ENCODE measurements around the gene ANTXR1. TPM values are rescaled to one million over a fixed set of nuclear protein-coding genes. Genes with fewer than 3 reads are reported as not detected.

ANTXR1 gene
- polyA plus RNA-seq, 6 donors from 2014 or later, result not detected

DNA sequence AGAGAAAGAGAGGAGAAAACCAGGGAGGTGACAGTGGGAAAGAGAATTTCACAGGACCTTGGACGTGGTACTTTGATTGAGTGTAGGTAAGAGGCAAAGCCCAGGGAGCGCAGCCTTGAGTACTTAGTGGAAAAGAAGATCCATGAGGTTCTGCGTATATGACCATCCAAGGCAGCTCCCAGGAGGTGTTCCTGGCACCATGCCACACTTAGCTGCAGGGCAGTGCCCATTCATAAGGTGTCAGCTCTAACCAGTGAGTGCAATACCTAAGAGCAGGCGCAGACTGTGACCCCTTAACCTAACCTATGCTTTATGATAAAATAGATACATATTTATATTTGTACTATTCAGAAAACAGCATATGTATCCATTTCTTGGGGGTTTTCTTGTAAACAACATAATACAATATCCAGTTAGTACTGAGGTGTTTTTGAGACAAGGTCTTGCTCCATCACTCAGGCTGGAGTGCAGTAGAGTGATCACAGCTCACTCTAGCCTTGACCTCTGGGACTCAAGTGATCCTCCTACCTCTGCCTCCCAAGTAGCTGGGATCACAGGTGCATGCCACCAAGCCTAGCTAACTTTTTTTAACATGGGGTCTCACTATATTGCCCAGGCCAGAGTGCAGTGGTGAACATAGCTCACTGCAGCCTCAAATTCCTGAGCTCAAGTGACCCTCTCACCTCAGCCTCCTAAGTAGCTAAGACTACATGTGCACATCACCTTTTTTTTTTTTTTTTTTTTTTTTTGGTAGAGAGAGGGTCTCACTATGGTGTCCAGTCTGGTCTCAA, 199.5 kb downstream of the ANTXR1 start:
- Mint-ChIP-seq H3K4me1 (no peaks in the 10 kb centered on the region), H3K4me3 (no peak overlapping the region), H3K9me3 (peaks cover 0 to 5% (median 0%) of the 10 kb centered on the region in 7 donors), H3K27me3 (peaks cover 0 to 8% (median 6%) of the 10 kb centered on the region in 3 donors), H3K36me3 (no peaks in the 10 kb centered on the region), H3K27ac (no peak overlapping the region)
- ATAC-seq (ENCODE audit: low read depth in 2 of 2) (no peak), DNase-seq (no peak)

DNA sequence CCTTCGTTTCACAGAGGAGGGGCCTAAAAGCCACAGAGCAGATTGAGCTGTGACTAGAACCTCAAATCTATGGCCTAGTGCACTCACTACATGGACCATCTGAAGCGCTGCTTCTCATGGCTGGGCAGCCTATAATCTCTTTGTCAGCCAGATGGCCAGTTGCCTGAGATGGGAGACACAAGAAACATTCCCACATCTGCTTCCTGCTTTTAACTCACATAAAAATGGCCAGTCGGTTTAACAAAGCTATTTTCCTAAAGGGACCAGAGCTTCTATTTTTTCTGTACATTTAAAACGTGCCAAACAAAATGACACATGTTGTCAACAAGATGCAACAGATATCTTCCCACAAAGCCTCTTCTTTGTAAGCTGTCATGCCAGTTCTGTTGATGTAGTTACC, 200.2 kb downstream of the ANTXR1 start:
- DNase-seq, result no peak
- H3K4me1 Mint-ChIP-seq, result no peaks in the 10 kb centered on the region
- H3K36me3 Mint-ChIP-seq, result no peaks in the 10 kb centered on the region
- no peaks in the 10 kb centered on the region for H3K9me3 Mint-ChIP-seq
- H3K27ac Mint-ChIP-seq, result no peak overlapping the region
- no peak overlapping the region for H3K4me3 Mint-ChIP-seq
- H3K27me3 Mint-ChIP-seq, result peaks cover 0 to 8% (median 0%) of the 10 kb centered on the region in 3 donors
- ATAC-seq (ENCODE audit: low read depth in 2 of 2), result no peak

DNA sequence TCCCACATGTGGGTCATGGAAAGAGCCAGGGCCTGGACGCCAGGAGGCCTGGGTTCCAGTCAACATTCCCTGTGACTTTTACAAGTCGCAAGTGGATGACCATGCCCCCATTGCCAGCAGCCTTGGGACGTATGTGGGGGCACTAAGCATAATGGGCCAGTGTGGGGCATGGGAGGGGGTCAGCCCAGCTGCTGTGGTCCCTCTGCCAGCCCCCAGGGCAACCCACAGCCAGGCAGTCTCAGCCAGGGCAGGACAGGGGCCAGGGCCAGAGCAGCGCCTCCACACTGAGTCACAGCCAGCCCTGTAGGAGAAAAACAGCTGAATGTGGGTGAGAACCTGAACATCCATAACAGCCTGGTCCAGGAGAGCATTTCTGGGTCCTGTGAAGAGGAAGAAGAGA, 200.8 kb downstream of the ANTXR1 start:
- Mint-ChIP-seq H3K4me3 (no peak overlapping the region), H3K27me3 (peaks cover 0 to 8% (median 0%) of the 10 kb centered on the region in 3 donors)
- ATAC-seq (ENCODE audit: low read depth in 2 of 2), result no peak

DNA sequence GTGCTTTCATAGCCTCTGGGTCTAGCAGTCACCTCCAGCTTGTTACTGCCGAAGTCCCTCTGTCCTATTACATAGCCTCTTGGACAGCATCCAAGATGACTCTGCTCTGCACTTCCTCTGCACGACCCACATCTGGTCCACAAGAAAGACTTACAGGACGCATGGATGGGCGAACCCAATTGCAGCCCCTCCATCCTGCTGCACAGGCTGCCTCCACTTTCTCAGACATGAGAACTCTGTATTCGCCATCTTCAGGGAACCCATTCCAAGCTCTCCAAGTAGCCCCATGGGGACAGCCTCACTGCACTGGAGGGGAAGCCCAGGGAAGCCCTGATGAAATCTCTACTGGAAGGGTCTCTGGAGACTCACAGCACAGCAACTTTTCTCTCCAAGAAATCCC, 201.9 kb downstream of the ANTXR1 start:
- DNase-seq (no peak), ATAC-seq (ENCODE audit: low read depth in 2 of 2) (no peak)
- Mint-ChIP-seq H3K4me3 (no peak overlapping the region), H3K36me3 (no peaks in the 10 kb centered on the region), H3K27ac (no peak overlapping the region), H3K9me3 (no peaks in the 10 kb centered on the region), H3K27me3 (peaks cover 0 to 13% (median 0%) of the 10 kb centered on the region in 3 donors), H3K4me1 (no peaks in the 10 kb centered on the region)

More for the DNA sequence above, 200.8 kb downstream of the ANTXR1 start:
- DNase-seq, result no peak
- H3K4me1 Mint-ChIP-seq, result no peaks in the 10 kb centered on the region
- no peaks in the 10 kb centered on the region for H3K9me3 Mint-ChIP-seq
- no peaks in the 10 kb centered on the region for H3K36me3 Mint-ChIP-seq
- H3K27ac Mint-ChIP-seq, result no peak overlapping the region

DNA sequence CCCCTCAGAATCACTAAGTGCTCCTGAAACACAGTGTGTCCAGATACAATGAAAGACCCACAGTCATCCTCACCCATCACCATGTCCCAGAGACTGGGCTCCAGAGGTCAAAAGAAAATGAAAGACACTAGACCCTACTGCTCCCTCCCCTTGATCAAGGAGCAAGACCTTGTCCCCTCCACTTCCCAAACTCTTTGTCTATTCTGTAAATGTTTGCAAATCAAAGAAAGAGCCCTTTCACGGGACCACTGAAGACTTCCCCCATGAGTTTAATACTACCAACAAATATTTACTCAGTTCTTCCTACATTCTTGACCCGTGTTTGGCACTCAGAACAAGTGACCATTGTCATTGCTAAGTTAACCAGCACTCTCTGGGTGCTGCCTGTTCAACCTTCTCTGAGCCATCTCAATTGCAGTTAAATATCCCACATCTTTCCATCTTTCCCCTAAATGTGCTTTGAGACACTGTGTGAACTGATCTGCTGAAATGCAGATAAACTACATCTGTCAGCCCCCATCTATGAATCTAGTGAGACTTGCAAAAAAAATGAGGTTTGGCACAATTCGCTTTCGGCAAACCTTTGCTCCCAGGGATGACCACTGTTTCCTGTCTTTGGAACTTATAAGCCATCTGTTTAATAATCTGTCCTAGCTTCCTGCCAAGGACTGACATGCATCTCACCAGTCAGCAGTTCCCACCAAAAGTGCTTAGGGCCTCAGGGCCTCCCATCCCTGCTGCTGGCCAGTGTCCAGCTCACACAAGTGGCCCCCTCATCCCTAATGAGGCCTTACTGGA, 203.8 kb downstream of the ANTXR1 start:
- H3K4me3 Mint-ChIP-seq, result no peak overlapping the region

DNA sequence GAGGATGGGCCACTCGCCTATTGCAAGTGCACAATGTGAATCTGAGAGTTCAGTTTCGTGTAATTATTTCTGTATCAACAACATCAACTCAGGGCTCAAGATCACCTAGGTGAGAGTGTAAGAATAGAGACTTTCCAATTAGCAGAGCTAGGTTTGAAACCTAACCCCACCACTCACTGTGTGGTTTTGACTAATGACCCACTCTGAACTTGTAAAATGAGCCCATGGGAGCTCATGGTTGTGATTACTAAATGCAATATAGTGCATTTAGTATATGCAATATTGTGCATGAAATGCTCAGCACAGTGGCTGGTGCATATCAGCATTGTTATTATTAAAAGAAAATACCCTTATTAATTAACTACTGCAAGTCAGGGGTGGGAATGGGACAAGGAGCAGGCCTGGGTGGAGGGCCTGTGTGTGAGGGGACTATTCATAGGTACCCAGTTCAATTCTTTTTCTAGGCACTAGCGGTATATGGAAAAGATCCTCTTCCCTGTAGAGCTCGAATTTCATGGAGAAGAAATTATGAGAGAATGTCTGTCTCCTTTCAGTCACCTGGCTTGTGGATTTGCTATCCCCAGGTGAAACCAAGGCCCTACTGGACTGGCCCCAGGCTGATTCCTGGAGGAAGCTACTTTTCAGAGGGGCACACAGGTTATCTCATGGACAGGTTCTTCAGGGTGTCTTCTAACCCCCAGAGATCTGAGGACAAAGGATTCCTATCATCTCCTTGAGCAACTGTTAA, 204.5 kb downstream of the ANTXR1 start:
- H3K27ac Mint-ChIP-seq, result no peak overlapping the region
- no peaks in the 10 kb centered on the region for H3K9me3 Mint-ChIP-seq
- no peak for DNase-seq
- H3K4me3 Mint-ChIP-seq, result no peak overlapping the region
- no peak for ATAC-seq (ENCODE audit: low read depth in 2 of 2)
- no peaks in the 10 kb centered on the region for H3K36me3 Mint-ChIP-seq
- H3K4me1 Mint-ChIP-seq, result no peaks in the 10 kb centered on the region
- peaks cover 0 to 34% (median 5%) of the 10 kb centered on the region in 3 donors for H3K27me3 Mint-ChIP-seq

More for the DNA sequence above, 203.8 kb downstream of the ANTXR1 start:
- DNase-seq (no peak), ATAC-seq (ENCODE audit: low read depth in 2 of 2) (no peak)
- Mint-ChIP-seq H3K9me3 (no peaks in the 10 kb centered on the region), H3K27ac (no peak overlapping the region), H3K36me3 (no peaks in the 10 kb centered on the region), H3K27me3 (peaks cover 0 to 28% (median 0%) of the 10 kb centered on the region in 3 donors), H3K4me1 (no peaks in the 10 kb centered on the region)

DNA sequence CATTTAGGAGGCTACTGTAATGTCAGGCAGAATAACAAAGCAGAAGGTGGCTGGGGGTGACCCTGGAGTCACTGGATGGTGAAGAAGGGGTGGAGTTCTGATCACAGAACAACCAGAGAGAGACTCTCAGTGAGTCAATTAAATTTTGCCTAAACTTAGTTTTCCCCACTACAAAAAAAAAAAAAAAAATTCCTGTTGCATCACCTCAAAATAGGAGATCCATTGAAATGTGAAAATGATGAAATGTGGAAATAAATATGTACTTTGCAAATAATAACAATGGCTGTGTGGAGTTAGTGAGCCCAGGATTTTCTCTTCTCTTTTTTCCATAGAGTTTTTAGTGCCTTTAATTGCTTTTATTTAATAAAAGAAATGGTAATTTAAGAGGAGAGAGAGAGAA, 208.5 kb downstream of the ANTXR1 start:
- Mint-ChIP-seq H3K27ac (no peak overlapping the region), H3K4me3 (no peak overlapping the region), H3K4me1 (no peaks in the 10 kb centered on the region), H3K27me3 (peaks cover 6 to 56% (median 18%) of the 10 kb centered on the region in 3 donors), H3K36me3 (no peaks in the 10 kb centered on the region), H3K9me3 (no peaks in the 10 kb centered on the region)
- DNase-seq, result no peak
- ATAC-seq (ENCODE audit: low read depth in 2 of 2), result no peak

DNA sequence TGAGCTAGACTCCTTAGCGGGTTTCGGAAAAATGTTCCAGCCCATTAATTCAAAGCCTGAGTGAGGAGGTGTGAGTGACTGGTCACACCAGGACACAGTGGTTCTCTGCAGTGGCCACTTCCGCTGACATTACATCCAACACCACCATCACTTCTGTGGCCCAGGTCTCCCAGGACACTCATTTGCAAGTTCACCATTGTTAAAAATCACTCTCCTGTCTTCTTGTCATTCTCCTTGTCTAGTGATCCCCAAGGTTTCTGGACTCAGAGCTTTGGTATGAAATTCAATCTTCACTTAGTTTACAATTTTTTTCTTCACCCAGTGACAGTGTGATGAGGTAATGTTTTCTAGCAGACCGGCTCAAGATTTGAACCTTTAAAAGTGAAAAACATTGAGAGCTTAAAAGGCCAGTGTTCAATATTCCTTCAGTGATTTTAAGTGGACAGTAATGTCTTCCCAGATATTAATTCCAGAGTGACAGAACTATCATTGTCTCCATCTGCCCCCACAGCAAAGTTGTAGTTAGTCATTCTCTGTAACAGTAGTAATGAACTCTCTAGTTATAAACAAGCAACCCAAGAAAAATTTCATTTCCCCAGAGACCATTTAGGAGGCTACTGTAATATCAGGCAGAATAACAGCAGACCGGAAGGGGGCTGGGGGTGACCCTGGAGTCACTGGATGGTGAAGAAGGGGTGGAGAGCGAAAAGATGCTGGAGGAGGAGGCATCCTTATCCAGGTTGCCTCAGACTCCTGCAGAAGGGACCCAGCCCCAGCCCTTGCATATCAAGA, 209.2 kb downstream of the ANTXR1 start:
- no peaks in the 10 kb centered on the region for H3K9me3 Mint-ChIP-seq
- H3K4me1 Mint-ChIP-seq, result no peaks in the 10 kb centered on the region
- H3K4me3 Mint-ChIP-seq, result no peak overlapping the region
- ATAC-seq (ENCODE audit: low read depth in 2 of 2), result no peak
- DNase-seq, result no peak
- H3K27ac Mint-ChIP-seq, result no peak overlapping the region
- H3K27me3 Mint-ChIP-seq, result peaks cover 7 to 51% (median 18%) of the 10 kb centered on the region in 3 donors
- no peaks in the 10 kb centered on the region for H3K36me3 Mint-ChIP-seq

DNA sequence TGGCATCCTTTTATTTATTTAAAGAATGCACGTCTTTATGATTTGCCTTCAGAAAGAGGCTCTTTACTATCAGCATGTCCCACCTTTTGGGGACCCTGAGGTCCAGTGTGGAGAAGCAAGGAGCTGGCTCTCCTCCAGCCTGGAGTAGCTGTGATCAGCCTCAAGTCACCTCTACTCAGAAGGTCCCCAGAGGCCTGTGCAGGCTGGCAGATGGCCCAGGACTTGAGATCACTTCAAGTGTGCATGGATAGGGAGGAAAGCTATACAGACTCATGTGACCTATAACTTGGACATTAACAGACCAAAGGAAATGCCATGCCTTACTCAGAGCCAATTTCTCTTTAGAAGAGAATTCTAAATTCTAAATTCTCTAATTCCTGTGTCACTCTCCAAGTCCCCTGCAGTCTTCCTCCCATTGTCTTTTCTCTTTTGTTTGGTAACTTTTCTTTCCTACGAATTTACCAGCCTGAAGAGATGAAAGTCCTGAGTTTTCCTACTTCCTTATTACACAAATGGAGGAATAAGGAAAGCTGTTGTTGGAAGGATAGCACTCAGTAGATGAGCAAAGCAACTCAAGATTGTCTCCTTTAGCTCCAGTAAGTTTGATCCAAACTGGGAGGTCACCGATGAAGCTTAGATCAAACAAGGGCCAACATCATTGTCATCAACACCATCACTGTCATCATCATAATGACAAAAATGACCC, 210.1 kb downstream of the ANTXR1 start:
- no peaks in the 10 kb centered on the region for H3K4me1 Mint-ChIP-seq

DNA sequence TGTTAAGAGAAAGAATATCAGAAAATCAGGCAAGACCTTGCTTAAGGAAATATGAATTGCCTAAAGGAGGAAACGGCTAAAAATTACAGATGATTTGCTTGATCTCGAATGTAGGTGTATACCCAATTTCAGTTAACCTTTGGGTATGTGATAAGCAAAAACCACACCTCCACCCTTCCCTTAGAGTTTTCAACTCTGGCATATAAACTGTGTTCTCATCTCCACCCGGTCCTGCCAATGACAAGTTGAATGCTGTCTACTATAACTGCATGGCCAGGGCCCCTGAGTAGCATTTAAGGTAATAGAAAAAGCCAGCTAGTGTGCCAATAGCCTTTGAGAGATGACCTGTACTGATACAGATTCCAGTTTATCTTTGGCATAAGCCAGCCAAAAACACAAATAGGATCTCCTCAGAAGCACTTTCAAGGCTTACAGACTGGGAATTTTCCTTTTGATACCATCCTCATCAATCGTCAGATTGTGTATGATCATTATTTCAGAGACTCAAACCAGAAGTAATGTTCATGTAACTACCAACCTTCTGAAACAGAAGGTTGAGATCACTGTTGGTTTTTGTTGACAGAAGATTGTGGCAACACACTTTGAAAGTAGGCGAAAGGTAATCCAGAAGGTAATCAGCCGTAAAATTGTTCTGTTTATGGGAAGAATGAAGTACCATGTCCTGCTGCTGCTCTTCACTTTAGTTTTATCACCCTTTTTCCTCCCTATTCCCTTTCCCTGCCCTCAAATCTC, 211.0 kb downstream of the ANTXR1 start:
- Mint-ChIP-seq H3K27ac (no peak overlapping the region), H3K4me3 (no peak overlapping the region), H3K9me3 (peaks cover 0 to 2% (median 0%) of the 10 kb centered on the region in 7 donors), H3K27me3 (peaks cover 7 to 61% (median 18%) of the 10 kb centered on the region in 3 donors), H3K4me1 (no peaks in the 10 kb centered on the region), H3K36me3 (no peaks in the 10 kb centered on the region)
- no peak for DNase-seq
- no peak for ATAC-seq (ENCODE audit: low read depth in 2 of 2)

More for the DNA sequence above, 210.1 kb downstream of the ANTXR1 start:
- no peaks in the 10 kb centered on the region for H3K36me3 Mint-ChIP-seq
- peaks cover 0 to 2% (median 0%) of the 10 kb centered on the region in 7 donors for H3K9me3 Mint-ChIP-seq
- H3K27ac Mint-ChIP-seq, result no peak overlapping the region
- DNase-seq (no peak), ATAC-seq (ENCODE audit: low read depth in 2 of 2) (no peak)
- H3K27me3 Mint-ChIP-seq, result peaks cover 7 to 57% (median 18%) of the 10 kb centered on the region in 3 donors
- no peak overlapping the region for H3K4me3 Mint-ChIP-seq

DNA sequence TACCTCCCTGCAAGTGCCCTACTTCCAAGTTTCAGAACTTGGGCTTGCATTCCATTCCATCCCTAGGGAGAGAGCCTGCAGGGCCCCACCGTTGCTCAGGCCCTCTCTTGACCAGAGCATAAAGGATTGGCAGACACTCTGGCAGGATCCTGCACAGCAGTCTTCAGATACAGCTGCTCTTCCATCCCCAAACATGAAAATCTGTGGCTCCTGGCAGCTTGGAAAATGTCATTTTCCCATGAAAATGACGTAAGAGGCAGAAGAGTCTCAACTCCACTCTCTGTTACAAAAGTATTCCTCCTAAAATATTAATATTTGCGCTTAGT, 211.5 kb downstream of the ANTXR1 start:
- Mint-ChIP-seq H3K9me3 (peaks cover 0 to 2% (median 0%) of the 10 kb centered on the region in 7 donors), H3K27ac (no peak overlapping the region), H3K27me3 (peaks cover 7 to 60% (median 18%) of the 10 kb centered on the region in 3 donors), H3K4me1 (no peaks in the 10 kb centered on the region), H3K4me3 (no peak overlapping the region), H3K36me3 (no peaks in the 10 kb centered on the region)
- ATAC-seq (ENCODE audit: low read depth in 2 of 2) (no peak), DNase-seq (no peak)

DNA sequence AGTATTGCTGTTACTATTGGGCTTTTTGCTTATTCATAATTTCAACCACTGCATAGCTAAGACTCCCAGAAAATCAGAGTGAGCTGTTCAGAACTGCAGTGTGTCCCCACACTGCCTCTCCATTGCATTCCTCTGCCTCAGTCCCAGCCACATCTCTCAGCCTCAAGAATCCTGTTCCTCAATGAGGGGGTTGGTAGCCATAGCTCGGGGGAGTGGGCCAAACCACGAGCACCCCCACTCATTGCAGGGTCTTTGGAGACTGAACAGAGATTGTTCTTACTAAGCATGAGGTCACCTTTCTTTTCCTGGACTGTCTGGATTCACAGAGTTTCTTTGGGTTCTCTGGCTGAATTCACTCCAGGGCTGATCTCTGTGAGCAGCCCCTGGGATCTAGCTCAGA, 213.0 kb downstream of the ANTXR1 start:
- H3K4me3 Mint-ChIP-seq, result no peak overlapping the region
- no peak for DNase-seq
- H3K9me3 Mint-ChIP-seq, result peaks cover 0 to 4% (median 0%) of the 10 kb centered on the region in 7 donors
- no peak for ATAC-seq (ENCODE audit: low read depth in 2 of 2)
- H3K4me1 Mint-ChIP-seq, result no peaks in the 10 kb centered on the region
- peaks cover 12 to 46% (median 21%) of the 10 kb centered on the region in 3 donors for H3K27me3 Mint-ChIP-seq
- H3K27ac Mint-ChIP-seq, result no peak overlapping the region
- H3K36me3 Mint-ChIP-seq, result no peaks in the 10 kb centered on the region

Measured in naive B cell (primary cell).